Ovary (tissue), 9 donors: ENCODE results near the gene GATB. TPM values are rescaled to one million over a fixed set of nuclear protein-coding genes. Genes with fewer than 3 reads are reported as not detected.

Experiments
- DNase-seq, 5 donors: peaks; one replicate each; pipeline ENCODE4 v3.0.0-alpha.2; 2019 to 2020
- H3K27ac ChIP-seq, 2 donors: fragments of 200-600 bp; one replicate each; pipeline versions ENCODE4 v1.5.1 to v1.8.0; 2019 to 2022
- H3K27me3 ChIP-seq: fragments of 200-600 bp; one replicate; pipeline ENCODE4 v1.8.0; 2022
- H3K36me3 ChIP-seq: fragments of 200-600 bp; sonication (generic); one replicate; pipeline ENCODE4 v1.5.1; 2019
- H3K4me1 ChIP-seq: one replicate; pipeline ENCODE4 v1.8.1; 2013; ENCODE audit warnings: mild to moderate bottlenecking, moderate library complexity; ENCODE audit not compliant: insufficient read depth
- H3K4me3 ChIP-seq: fragments of 200-600 bp; sonication (generic); one replicate; pipeline ENCODE4 v1.5.1; 2017
- H3K9me3 ChIP-seq, 2 donors: fragments of 200-600 bp in 1 of 2; sonication (generic) in 1 of 2; one replicate each; pipeline versions ENCODE4 v1.5.1 to v1.8.1; 2013 to 2019; ENCODE audit warnings: mild to moderate bottlenecking in 1 of 2, moderate library complexity in 1 of 2
- CTCF ChIP-seq, 3 donors: fragments of 450-650 bp in 2 of 3; fragments of 200-600 bp in 1 of 3; IDR thresholded peaks; one replicate each; pipeline versions ENCODE4 v1.5.1 to v1.8.0; 2016 to 2022; ENCODE audit warnings: antibody characterized with exemption in 3 of 3, mild to moderate bottlenecking in 1 of 3
- EP300 ChIP-seq: sonication (generic); formaldehyde crosslinking; IDR thresholded peaks from one replicate; pipeline ENCODE4 v1.6.1; 2017; ENCODE audit warnings: antibody characterized with exemption
- POLR2A ChIP-seq: fragments of 450-650 bp; IDR thresholded peaks from one replicate; pipeline ENCODE4 v1.6.1; 2017; ENCODE audit warnings: antibody characterized with exemption, mild to moderate bottlenecking, moderate library complexity
- WGBS, 3 donors: extraction: QIAGEN DNeasy Blood & Tissue Kit in 1 of 3; methylation state at CpG; one replicate each; pipeline versions ENCODE4 v1.1.5 to v1.1.7; 2013 to 2017; 5-methylcytosine and 5-hydroxymethylcytosine counted together
- intact Hi-C, 4 donors: fragments of 100-400 bp; cut with DNase I; formaldehyde crosslinking; loops; one replicate each; pipeline versions ENCODE4 v1.11.0 to v1.15.1; 2022 to 2023
- polyA plus RNA-seq, 2 donors: library from polyadenylated mRNA; stranded (reverse); fragments of 200-250 nt in 1 of 2; fragments of 350-450 nt in 1 of 2; fragmentation: Illumina TruSeq in 1 of 2; extraction: RNeasy Lipid Tissue Mini Kit (QIAGEN cat#74804) in 1 of 2; gene quantifications; one replicate each; pipeline ENCODE4 v1.2.3, GENCODE V29; 2013 to 2014
- total RNA-seq, 7 donors: library from RNA; depleted of rRNA in 2 of 7; stranded (reverse); fragments of >200 nt in 2 of 7; fragmentation: NEBNext Ultra II Directional in 3 of 7; extraction: Animal tissue kit (Norgen Biotek cat#: 25700) in 3 of 7; gene quantifications; one replicate each; pipeline versions ENCODE4 v1.1.0 to v1.2.4, GENCODE V29; 2016 to 2023
- donor health status: DM: no; HTN: no; CAD: no; lungs with moderate emphysema.
- donor health status: DM: no; HTN: no; CAD: no.
- donor health status: Bipolar disorder and iron deficiency.
- donor health status: DM: yes; HTN: yes; CAD: no.
- donor health status: DM: no; HTN: no; CAD: no.
- donor health status: DM: yes; HTN: yes; CAD: no.

Gene GATB
- total and polyA plus RNA-seq, 9 donors = 10.0 to 21.3 (median 13.0) TPM

- no peak overlapping the region for H3K4me3 ChIP-seq
- no peaks in the 10 kb centered on the region for H3K4me1 ChIP-seq
- no peak overlapping the region for H3K27ac ChIP-seq
- DNase-seq = no peak
- no peaks in the 10 kb centered on the region for H3K36me3 ChIP-seq
- no peaks in the 10 kb centered on the region for H3K9me3 ChIP-seq
- H3K27me3 ChIP-seq = no peaks in the 10 kb centered on the region
- intact Hi-C loops = no loop called here
- TF ChIP-seq CTCF (IDR thresholded peaks at IDR 0.05) (no peak), POLR2A (no peak), EP300 (no peak)
Observed at GRCh38 chr4:151660676-151661075, 100.1 kb downstream of the GATB start.

DNA sequence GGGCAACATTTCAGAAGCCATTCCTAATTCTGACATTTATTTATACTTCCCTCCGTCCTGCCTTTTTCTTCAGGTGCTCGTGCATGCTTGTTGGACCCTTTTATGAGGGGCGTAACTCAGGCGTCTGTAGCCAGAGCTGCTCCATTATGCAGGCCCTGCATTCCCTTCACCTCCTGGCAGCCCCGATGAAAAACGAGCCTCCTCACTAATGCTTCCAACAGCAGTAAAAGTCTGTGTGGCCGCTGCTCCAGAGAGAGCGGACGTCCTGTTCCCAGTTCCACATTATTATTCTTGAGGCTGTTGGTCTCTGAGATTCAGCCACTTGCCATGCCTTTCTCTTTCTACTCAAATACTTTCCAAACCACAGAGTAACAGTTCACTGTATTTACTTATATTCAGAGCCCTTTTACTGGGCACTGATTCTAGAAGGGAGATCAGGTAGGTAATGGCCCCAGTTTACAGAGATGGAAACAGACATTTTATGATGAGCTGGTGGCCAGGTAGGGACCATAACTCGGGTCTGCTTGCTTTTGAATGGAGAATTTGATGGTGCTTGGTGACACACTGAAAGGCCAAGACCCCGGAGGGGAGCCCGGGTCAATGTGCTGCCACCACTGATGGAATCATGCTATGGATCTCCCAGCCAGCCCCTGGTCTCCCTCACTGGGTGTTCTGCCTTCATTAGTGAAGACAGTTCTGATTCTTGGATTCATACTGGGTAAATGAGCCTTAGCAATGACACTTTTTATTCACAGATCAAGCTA lies 101.0 kb downstream of the GATB start:
- H3K4me3 ChIP-seq = no peak overlapping the region
- intact Hi-C loops = no loop called here
- no peaks in the 10 kb centered on the region for H3K36me3 ChIP-seq
- H3K27me3 ChIP-seq = no peaks in the 10 kb centered on the region
- no peak overlapping the region for H3K27ac ChIP-seq
- H3K4me1 ChIP-seq = no peaks in the 10 kb centered on the region
- 33 to 56% (median 47%) methylated on average over 12 of the region's 12 CpGs for WGBS, 3 donors
- no peak for DNase-seq
- TF ChIP-seq POLR2A (no peak), EP300 (no peak), CTCF (IDR thresholded peaks at IDR 0.05) (no peak)
- no peaks in the 10 kb centered on the region for H3K9me3 ChIP-seq

GRCh38 chr4:151658959-151659600 lies 101.7 kb downstream of the GATB start:
- no peaks in the 10 kb centered on the region for H3K4me1 ChIP-seq
- no peak for DNase-seq

DNA sequence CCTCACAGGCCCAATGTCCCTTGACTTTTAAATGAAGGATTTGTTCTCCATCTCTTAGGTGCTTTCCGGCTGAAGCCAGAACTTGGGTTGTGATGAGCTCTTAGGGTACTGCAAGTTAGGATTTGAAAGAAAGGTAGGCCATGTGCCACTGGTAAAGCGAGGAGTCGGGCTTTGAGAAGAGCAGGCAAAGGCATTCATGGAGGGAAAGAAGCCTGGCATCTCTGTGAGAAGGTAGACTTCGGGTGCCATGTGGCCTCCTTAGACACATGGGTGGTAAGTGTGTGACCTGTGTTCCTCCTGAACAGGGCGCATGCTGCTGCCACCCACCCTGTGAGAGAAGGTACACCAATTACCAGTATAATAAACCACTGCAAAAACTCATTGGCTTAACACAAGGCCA lies 102.9 kb downstream of the GATB start:
- intact Hi-C loops = no loop called here
- no peak overlapping the region for H3K4me3 ChIP-seq
- TF ChIP-seq CTCF (IDR thresholded peaks at IDR 0.05) = no peak
- H3K9me3 ChIP-seq = no peaks in the 10 kb centered on the region
- H3K27me3 ChIP-seq = no peaks in the 10 kb centered on the region
- H3K27ac ChIP-seq = no peak overlapping the region
- WGBS, 3 donors = 95 to 98% (median 96%) methylated on average over 5 of the region's 5 CpGs
- H3K36me3 ChIP-seq = no peaks in the 10 kb centered on the region
- no peaks in the 10 kb centered on the region for H3K4me1 ChIP-seq
- no peak for DNase-seq

More at GRCh38 chr4:151658959-151659600, 101.7 kb downstream of the GATB start:
- intact Hi-C loops = no loop called here
- Histone ChIP-seq H3K27me3 (no peaks in the 10 kb centered on the region), H3K27ac (no peak overlapping the region), H3K36me3 (no peaks in the 10 kb centered on the region), H3K4me3 (no peak overlapping the region), H3K9me3 (no peaks in the 10 kb centered on the region)
- no peak for TF ChIP-seq CTCF (IDR thresholded peaks at IDR 0.05)
